Right renal pelvis (tissue), 4 donors: ENCODE data around the gene EXOSC9. TPM values are rescaled to one million over a fixed set of nuclear protein-coding genes. Genes with fewer than 3 reads are reported as not detected.
"Not testable (repeated sequence)": the region's sequence is repeated elsewhere in the genome, so short reads cannot be mapped to it uniquely, and the experiment has no call there.

ENCODE experiments used
- DNase-seq, 4 donors: peaks; one replicate each; pipeline ENCODE4 v3.0.0-alpha.2; 2013; ENCODE audit warnings: low read depth in 4 of 4, low spot score in 3 of 4, missing footprints in 1 of 4
- polyA plus RNA-seq, 4 donors: library from polyadenylated mRNA; unstranded; fragments of 120-200 nt; gene quantifications; one replicate each; pipeline ENCODE4 v1.2.1, GENCODE V29; 2013; ENCODE audit not compliant: insufficient read length in 4 of 4

EXOSC9 gene, protein sequence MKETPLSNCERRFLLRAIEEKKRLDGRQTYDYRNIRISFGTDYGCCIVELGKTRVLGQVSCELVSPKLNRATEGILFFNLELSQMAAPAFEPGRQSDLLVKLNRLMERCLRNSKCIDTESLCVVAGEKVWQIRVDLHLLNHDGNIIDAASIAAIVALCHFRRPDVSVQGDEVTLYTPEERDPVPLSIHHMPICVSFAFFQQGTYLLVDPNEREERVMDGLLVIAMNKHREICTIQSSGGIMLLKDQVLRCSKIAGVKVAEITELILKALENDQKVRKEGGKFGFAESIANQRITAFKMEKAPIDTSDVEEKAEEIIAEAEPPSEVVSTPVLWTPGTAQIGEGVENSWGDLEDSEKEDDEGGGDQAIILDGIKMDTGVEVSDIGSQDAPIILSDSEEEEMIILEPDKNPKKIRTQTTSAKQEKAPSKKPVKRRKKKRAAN
- polyA plus RNA-seq: 10 to 100 TPM; 43.6 to 55.6 (median 51.0) TPM

DNA sequence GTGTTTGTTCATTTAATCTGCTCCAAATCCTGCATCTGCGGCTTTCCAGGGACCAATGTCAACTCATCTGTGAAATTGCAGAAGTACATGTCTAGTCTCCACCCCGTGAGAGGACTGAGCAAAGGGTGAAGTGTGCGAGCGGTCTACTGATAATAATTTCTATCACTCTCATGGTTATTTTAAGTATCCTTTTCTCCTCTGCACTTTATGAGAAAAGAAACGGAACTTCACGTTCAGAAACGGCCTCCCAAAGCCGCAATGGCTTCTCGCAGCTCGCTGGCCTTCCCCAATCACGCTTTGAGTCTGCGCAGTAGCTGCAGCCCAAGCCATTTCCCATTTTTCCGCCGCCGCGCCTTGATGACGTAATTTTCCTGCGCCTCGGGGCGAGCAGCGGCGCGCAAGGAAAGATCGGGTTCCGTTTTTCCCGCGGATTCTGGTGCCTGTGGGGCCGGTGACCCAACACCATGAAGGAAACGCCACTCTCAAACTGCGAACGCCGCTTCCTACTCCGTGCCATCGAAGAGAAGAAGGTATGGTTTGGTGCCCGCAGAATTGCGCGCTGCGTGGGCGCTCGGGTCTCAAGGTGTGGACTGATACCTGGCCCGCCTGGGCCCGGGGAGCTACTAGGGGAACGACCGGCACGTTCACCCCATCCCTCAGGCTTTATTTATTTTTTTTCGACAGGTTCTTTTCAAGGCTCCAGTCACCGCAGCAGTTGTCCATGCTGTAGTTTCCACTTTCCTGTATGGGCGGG lies at the start of gene EXOSC9:
Gene EXOSC9, plus strand, starts transcription at position 363 of the 754 bp plus-strand sequence. Its CDS starts 102 bp downstream, at position 465.
- DNase-seq: peak; percentile 92 to 96 (median 94)

- not testable (repeated sequence) for DNase-seq
Measured at GRCh38 chr4:121752142-121752541, 49.0 kb upstream of the EXOSC9 start.

GRCh38 chr4:121758925-121759568 lies 42.1 kb upstream of the EXOSC9 start:
- DNase-seq: no peak

GRCh38 chr4:121760205-121760604 lies 40.9 kb upstream of the EXOSC9 start:
- no peak for DNase-seq

DNA sequence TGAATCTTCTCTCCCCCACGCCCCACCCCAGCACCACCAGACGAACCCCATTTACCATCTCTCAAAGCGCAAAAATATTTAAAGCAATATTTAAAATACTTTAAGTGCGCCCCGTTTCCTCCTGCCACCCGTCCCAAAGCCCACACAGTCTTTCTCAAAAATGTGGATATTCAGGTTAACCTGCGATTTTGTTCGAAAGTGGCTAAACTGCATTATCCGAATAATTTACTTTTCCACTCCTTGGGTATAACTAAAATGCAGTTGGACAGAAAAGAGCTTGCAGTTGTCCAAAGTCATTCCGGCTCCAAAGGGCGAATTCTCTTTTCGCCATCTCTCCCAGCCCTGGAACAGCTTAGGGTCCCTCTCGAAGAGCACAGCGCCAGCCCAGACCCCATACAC lies 36.8 kb upstream of the EXOSC9 start:
- no peak for DNase-seq

DNA sequence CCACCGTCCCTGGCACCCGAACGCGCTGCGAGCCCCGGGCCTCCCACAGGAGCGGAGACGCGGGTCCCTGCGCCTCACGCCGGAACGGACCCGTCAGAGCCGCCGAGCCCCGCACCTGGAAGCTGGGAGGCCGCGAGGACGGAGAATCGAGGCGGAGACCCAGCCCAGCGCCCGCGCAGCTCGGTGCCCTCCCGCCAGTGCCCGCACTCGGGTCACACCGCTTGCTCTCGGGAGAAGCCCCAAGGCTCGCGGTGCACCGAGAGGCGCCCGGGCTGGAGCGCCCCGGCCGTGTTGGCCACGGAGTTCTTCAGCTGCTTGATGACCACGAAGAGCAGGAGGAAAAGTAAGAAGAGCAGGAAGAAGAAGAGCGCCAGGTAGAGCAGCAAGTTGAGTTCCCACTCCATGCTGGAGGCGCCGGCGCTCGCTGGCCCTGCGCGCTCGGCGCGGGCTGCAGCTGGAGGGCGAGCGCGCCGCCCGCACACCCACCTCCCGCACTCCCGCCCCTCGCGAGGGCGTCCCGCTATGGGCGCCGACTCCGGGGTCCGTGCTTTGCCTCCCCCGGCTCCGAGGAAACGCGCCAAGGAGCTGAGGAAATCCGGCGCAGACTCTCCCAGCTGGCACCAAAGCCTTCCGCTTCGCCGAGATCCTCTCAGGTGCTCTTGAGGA lies 36.3 kb upstream of the EXOSC9 start, which contains the start of gene SMIM43:
Gene SMIM43, minus strand, starts transcription at position 463 of the 666 bp plus-strand sequence. Its CDS starts 59 bp downstream, at position 404.
- no peak for DNase-seq

DNA sequence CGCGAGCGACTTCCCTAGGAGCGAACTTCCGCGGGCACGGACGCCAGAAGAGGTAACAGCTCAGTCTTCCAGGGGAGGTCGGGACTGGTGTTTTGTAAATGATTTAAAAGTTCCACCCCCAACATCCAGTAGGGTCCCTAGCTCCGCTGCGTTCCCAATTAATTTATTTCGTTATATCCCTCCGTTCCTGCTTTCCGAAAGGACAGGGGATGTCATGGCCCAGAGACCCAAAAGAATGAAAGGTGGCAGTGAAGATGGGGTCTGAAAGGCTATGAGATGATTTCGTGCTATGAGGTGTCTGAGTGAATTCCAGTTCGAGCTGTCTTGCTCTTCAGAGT lies 35.8 kb upstream of the EXOSC9 start:
- no peak for DNase-seq

DNA sequence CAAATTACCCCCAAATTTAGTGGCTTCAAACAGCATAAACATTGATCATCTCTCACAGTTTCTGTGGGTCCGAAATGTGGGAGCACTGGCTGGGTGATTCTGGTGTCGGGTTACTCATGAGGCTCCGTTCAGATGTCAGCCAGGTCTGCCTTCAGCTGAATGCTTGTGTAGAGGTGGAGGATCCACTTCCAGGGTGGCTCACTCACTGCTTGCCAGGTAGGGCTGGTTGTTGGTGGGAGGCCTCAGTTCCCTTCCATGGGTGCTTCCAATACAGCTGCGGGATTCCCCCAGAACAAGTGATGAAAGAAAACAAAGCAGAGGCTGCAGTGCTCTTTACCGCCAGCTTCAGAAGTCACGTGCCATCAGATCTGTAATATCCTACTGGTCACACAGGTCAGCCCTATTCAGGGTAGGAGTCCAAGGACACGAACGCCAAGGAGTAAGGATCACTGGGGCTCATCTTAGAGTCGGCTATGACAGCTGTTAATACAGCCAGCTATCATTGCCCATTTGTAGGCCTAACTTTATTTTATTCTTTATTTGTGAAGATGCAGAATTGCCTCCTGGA lies 35.1 kb upstream of the EXOSC9 start:
- DNase-seq: no peak

DNA sequence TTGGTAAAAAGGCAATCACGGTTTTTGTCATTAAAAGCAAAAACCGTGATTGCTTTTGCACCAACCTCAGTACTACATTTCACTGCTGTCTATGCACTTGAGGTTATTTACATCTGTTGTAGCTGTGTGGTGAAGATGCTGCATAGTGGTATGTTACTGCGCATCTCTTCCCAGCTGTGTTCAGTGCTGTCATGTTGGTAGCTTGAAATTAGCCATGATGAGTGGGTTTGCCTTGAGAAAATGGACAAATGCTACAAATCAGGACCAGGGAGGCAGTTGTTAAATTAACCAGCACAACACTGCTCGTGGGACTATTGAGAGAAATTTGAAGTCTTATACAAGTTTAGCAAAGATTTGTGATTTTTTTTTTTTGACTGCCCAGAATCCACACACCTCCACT lies 34.0 kb upstream of the EXOSC9 start:
- DNase-seq: no peak

DNA sequence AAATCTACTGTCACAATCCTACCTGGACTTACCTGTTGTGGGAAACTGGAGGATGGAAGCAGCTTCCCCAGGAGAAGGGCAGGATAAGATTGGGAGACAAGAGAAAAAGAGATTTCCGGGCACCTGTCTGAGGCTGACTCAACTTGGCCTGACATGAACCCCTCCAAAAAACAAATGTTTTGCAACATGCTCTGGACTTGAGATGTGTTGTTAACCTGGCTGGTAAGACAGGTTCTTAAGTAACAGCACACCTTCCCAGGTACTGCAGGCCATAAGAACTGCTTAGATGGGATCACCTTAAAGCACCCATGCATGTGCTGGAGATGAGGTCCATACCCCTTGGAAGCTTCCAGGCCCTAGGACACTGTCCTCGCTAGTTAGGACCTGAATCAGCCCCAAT lies 31.8 kb upstream of the EXOSC9 start:
- no peak for DNase-seq

- no peak for DNase-seq
Measured at GRCh38 chr4:121771869-121772268, 29.3 kb upstream of the EXOSC9 start.

GRCh38 chr4:121773883-121774282 lies 27.2 kb upstream of the EXOSC9 start:
- DNase-seq: no peak

DNA sequence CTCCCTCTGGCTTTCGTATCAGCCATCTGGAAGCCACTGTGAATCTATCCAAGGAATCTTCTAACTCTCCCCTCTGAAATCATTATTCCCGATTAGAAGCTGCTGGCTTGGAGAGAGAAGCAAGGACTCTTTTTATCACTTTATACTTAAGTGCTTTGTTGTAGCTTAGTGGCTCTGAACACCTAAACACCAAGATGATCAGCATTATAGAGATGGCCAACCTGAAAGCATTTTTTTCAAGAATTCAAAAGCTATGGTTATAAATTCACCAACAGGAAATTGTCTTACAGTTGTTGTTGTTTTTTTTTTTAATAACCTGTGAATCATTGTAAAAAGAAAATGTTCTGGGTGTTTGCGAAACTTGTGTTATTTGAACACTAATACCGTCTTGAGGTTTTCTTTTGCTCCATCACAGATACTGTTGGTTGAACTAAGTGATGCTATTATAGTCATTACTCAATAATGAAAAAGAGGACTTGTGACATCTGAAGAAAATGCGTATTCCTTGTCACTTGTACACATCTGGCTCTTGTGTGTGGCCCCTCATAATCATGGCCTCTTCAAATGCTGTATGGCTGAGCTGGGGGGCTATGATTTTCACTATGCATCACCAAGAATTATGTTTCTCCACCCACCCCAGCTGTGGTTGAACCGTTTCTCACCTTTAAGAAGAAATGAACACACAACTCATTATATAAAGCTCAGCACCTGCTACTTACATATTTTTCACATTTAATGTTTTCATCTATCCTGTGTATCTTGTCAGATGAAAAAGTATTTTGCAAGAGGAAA lies 24.3 kb upstream of the EXOSC9 start:
- DNase-seq: no peak

DNA sequence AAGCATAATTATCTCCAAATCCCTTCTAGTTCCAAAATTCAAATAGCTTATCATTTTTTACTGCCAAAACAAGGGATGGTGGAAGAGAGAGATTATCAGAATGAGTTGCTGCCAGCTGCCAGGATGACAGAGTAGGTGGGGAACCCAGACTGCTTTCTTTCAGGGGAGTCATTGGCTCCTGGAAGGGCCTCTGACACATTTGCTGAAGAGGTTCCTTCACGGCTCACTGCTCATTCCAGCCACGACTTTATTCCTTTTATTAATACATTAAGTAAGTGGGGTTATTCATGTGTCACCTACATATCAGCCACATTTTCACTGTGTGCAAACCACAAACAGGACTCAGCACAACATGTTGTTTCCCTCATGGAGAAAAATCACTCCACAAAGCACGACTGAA lies 23.5 kb upstream of the EXOSC9 start:
- no peak for DNase-seq

DNA sequence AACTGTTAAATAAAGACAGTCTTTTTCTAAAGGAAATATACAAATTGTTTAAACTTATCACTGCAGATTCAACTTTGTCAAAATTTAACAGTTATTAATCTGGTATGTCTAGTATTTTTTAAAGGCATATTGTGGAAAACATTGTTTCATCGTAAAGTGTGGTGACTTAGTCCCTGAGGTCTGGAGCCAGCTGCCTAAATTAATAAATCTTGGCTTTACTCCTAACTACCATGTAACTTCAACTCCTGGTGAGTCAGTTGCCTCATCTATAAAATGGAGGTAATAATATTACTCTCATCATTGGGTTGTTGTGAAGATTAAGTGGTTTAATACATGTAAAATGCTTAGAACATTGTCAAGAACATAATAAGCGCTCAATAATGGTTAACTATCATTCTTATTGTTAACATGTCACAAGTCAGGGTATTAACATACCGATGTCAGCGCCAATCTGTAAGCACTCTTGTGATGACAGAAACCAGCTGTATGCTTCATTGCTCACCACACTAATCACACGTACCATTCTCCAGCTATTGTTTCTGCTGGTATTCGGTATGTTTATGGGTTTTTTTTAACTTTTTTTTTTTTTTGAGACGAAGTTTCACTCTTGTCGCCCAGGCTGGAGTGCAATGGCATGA lies 22.0 kb upstream of the EXOSC9 start:
- no peak for DNase-seq

- no peak for DNase-seq
Measured at GRCh38 chr4:121783210-121783609, 17.9 kb upstream of the EXOSC9 start.

- DNase-seq: no peak
Measured at GRCh38 chr4:121784401-121784800, 16.7 kb upstream of the EXOSC9 start.

DNA sequence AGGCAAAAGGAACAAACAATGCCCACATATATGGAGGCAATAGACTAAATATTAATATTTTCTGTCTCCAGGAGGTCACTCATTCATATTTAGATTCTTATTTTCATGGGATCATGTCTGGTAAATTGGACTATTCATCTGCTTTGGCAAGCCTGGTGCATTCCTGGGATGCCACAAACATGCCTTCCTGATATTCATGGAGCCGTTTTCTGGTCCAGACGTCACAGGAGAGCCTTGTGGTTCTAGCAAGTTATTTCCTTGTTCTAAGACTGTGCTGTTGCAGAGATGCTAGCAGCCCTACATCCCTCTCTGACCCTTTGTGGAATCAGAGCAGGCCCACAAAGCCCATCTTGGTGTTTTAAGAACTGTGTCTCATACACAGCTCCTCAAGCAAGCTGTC lies 16.1 kb upstream of the EXOSC9 start:
- DNase-seq: no peak

DNA sequence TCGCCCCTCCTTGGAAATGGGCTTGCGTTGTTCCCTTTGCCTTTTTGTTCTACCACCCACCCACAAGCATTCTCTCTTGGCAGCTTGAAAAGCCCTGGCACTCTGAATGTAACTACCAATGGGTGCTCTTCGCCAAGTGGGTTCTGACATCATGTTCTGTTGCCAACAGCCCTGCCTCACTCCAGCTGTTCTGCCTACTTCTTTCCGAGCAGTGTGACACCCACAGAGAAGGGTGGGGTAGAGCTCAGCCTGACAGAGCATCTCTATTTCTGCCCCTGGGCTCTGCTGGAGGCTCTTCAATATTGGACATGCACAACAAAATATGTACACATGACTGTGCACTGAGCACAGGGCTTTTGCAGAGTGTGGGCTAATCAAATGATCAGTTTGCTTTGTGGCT lies 15.6 kb upstream of the EXOSC9 start:
- no peak for DNase-seq
